Common myeloid progenitor, CD34-positive (primary cell): ENCODE measurements around the gene SELL.
A peak's percentile ranks its signal among the peaks of the same experiment; 100 is the strongest.

Source experiments
- CTCF ChIA-PET: fragments of 350-600 bp; sonication (Branson Sonifier 250); formaldehyde crosslinking; loops from one replicate; lab custom pipeline; 2021; ENCODE audit warnings: antibody characterized with exemption; lab: Charles Lee
- POLR2A ChIA-PET: fragments of 350-600 bp; sonication (Branson Sonifier 250); formaldehyde crosslinking; loops from one replicate; lab custom pipeline; 2021; ENCODE audit warnings: antibody characterized with exemption; lab: Charles Lee
- DNase-seq, 3 donors: peaks; one replicate each; pipeline versions ENCODE4 v3.0.0 to v3.0.0-alpha.2; 2013
- H3K27ac ChIP-seq, 2 experiments: 1 replicate in 1 of 2; 2 replicates in 1 of 2; pipeline ENCODE4 v1.7.0; 2013; ENCODE audit warnings: inconsistent platforms in 2 of 2, low read length in 2 of 2, mild to moderate bottlenecking in 2 of 2, low read depth in 1 of 2, moderate library complexity in 1 of 2; ENCODE audit not compliant: severe bottlenecking in 2 of 2, insufficient read depth in 1 of 2, poor library complexity in 1 of 2
- H3K27me3 ChIP-seq, 5 experiments: replicated peaks in 2 of 5; 1 replicate in 3 of 5; 2 replicates in 2 of 5; pipeline versions ENCODE4 v1.6.1 to v1.7.0; 2013; ENCODE audit warnings: low read length in 4 of 5, mild to moderate bottlenecking in 2 of 5, moderate library complexity in 2 of 5, inconsistent platforms in 1 of 5; ENCODE audit not compliant: insufficient read depth in 5 of 5, control insufficient read depth in 4 of 5
- H3K36me3 ChIP-seq, 4 experiments: 1 replicate in 2 of 4; 2 replicates in 2 of 4; pipeline versions ENCODE4 v1.6.1 to v1.7.0; 2013; ENCODE audit warnings: low read length in 3 of 4, control low read depth in 1 of 4, mild to moderate bottlenecking in 1 of 4; ENCODE audit not compliant: control insufficient read depth in 4 of 4, insufficient read depth in 4 of 4
- H3K4me1 ChIP-seq, 4 experiments: 1 replicate in 3 of 4; 2 replicates in 1 of 4; pipeline versions ENCODE4 v1.6.1 to v1.7.1; 2013; ENCODE audit warnings: low read length in 3 of 4, mild to moderate bottlenecking in 3 of 4, control low read depth in 1 of 4, inconsistent platforms in 1 of 4, moderate library complexity in 1 of 4; ENCODE audit not compliant: control insufficient read depth in 4 of 4, insufficient read depth in 4 of 4; ENCODE audit errors: control extremely low read depth in 1 of 4
- H3K4me3 ChIP-seq, 7 experiments: 1 replicate in 4 of 7; 2 replicates in 3 of 7; pipeline versions ENCODE4 v1.5.1 to v1.7.0; 2013; ENCODE audit warnings: mild to moderate bottlenecking in 7 of 7, low read length in 6 of 7, moderate library complexity in 6 of 7, inconsistent platforms in 2 of 7, low read depth in 2 of 7, control low read depth in 1 of 7; ENCODE audit not compliant: insufficient read depth in 4 of 7, control insufficient read depth in 1 of 7; ENCODE audit errors: extremely low read depth in 1 of 7
- H3K9me3 ChIP-seq, 5 experiments: 1 replicate in 4 of 5; 2 replicates in 1 of 5; pipeline versions ENCODE4 v1.6.1 to v1.7.1; 2013; ENCODE audit warnings: low read length in 4 of 5, mild to moderate bottlenecking in 2 of 5, inconsistent platforms in 1 of 5, low read depth in 1 of 5, moderate library complexity in 1 of 5; ENCODE audit not compliant: control insufficient read depth in 4 of 5, insufficient read depth in 2 of 5; ENCODE audit errors: control extremely low read depth in 1 of 5
- WGBS: methylation state at CpG from one replicate; pipeline ENCODE4 v1.1.5; 2013; ENCODE audit not compliant: insufficient coverage; 5-methylcytosine and 5-hydroxymethylcytosine counted together

SELL gene

DNA sequence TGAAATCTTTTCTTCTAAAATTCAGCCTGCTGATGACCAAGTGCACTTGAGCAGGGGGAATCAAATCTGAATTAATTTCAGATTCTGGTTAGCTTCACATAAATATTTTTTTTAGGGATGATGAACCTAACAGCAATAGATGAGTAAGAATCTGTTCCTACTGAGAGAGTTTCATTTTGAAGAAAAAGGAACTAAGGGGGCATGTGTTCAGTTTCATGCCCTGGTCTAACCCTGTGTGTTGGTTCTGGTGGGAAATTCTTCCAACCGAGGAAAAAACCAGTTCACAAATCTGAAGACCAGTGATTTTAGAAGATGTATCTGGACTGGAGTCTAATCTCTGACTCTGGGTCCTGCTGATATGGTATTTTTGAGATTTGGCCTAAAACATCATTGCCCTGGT lies 13.7 kb downstream of the SELL start:
- Histone ChIP-seq H3K4me3 (no peak overlapping the region), H3K36me3 (peaks cover 8 to 31% (median 22%) of the 10 kb centered on the region in 4 experiments), H3K9me3 (no peaks in the 10 kb centered on the region), H3K27ac (peak overlapping the region; percentile 36 to 77), H3K4me1 (peaks cover 66 to 98% (median 92%) of the 10 kb centered on the region in 4 experiments), H3K27me3 (no peaks in the 10 kb centered on the region)
- POLR2A ChIA-PET, result no interaction called here
- peak in 2 of 3 donors; percentile 38 to 60 for DNase-seq
- CTCF ChIA-PET, result interaction anchor here (1.0 to 9.8 kb wide), 5 partner anchors 10 to 96 kb away, joined by 3 to 65 read pairs (median 12); no protein-coding TSS in a partner anchor
- WGBS, result 0% methylated on average over 1 of the region's 1 CpG

DNA sequence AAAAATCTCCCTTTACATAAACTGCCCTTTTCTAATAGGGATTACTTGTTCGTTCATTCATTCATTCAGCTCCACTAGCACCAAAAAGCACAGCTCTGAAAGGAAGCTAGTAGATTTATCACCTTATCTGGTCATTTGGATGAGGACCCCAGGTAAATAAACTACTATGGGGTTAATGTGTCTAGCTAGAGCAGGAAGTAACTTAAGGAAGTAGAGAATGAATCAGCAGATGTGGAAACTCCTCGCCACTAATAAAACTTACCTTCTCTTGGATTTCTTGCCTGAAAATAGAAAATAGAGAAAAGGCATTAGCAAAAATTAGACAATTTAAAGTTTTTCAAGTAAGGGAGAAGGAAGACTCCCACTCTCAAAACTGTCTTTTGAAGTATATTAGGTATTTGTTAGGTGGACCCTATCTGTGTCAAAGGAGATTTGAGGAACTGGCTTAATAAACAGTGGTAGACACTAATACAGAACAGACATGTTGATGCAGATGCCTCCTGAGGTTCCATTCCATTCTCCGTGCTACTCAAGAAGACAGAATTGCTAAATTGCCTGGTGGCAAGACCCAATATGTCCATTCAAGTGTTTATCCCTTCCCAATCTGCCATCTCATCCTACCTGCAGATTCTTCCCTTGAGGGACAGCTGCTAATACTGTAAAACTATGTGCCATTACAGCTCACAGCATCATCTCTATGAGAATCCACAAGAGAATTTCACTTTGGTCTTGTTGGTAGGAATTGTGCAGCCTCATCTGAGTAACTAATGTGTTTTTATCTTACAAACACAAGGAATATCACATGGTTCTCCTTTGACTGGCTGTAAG lies 14.9 kb downstream of the SELL start:
- peak overlapping the region; percentile 5 to 77 for H3K27ac ChIP-seq
- peak in 1 of 3 donors; percentile 67 for DNase-seq
- no peaks in the 10 kb centered on the region for H3K9me3 ChIP-seq
- ChIA-PET CTCF (interaction anchor here (1.0 to 9.8 kb wide), 7 partner anchors 11 to 104 kb away, joined by 3 to 65 read pairs (median 5); no protein-coding TSS in a partner anchor), POLR2A (no interaction called here)
- H3K4me3 ChIP-seq, result peak overlapping the region in 4 of 7 experiments; percentile 15 to 37 (median 25)
- no peaks in the 10 kb centered on the region for H3K27me3 ChIP-seq
- peaks cover 8 to 23% (median 16%) of the 10 kb centered on the region in 4 experiments for H3K36me3 ChIP-seq
- H3K4me1 ChIP-seq, result peaks cover 62 to 98% (median 90%) of the 10 kb centered on the region in 4 experiments
- 78% methylated on average over 1 of the region's 3 CpGs for WGBS

DNA sequence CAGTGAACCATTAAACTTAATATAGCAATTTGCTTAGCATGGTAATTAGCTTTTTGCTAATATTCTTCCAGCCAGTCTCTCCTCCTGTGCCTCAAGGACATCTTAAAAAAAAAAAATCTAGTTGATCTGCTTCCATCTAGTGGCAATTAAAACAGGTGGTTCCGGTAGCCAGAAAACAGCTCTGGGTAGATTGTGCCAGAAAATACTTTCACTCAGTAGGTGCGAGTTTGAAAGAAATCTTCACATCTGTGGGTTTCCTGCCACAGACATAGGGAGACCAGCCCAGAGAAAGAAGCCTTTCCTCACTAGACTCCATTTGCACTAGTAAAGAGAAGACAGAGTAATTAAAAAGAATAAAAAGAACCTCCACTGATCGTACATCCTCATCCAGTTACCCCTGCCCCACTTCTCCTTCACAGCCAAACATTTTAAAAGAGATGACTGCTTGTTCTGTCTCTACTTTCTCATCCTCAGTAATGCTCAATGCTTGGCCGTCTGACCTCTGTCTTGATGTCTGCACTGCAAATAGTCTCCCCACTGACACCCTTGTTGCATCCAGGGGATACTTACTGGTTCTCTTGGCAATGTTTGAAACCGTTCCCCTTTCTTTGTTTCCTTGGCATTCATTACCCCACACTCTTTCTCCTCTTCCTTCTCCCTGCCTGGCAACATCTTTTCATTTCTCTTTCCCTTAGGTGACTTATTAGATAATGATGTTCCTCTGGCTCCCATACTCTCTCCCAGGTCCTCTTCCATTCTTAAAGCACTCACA lies 16.9 kb downstream of the SELL start:
- ChIA-PET CTCF (interaction anchor here (0.6 to 9.8 kb wide), 11 partner anchors 13 to 213 kb away, joined by 3 to 65 read pairs (median 5); partner anchors contain the start of gene F5), POLR2A (no interaction called here)
- WGBS, result 3% methylated on average over 4 of the region's 5 CpGs
- DNase-seq, result peak; percentile 69 to 94 (median 90)
- peaks cover 52 to 97% (median 82%) of the 10 kb centered on the region in 4 experiments for H3K4me1 ChIP-seq
- H3K27ac ChIP-seq, result peak overlapping the region; percentile 52 to 77
- no peaks in the 10 kb centered on the region for H3K27me3 ChIP-seq
- H3K4me3 ChIP-seq, result peak overlapping the region in 2 of 7 experiments; percentile 28 to 43
- peaks cover 2 to 24% (median 9%) of the 10 kb centered on the region in 4 experiments for H3K36me3 ChIP-seq
- H3K9me3 ChIP-seq, result no peaks in the 10 kb centered on the region

DNA sequence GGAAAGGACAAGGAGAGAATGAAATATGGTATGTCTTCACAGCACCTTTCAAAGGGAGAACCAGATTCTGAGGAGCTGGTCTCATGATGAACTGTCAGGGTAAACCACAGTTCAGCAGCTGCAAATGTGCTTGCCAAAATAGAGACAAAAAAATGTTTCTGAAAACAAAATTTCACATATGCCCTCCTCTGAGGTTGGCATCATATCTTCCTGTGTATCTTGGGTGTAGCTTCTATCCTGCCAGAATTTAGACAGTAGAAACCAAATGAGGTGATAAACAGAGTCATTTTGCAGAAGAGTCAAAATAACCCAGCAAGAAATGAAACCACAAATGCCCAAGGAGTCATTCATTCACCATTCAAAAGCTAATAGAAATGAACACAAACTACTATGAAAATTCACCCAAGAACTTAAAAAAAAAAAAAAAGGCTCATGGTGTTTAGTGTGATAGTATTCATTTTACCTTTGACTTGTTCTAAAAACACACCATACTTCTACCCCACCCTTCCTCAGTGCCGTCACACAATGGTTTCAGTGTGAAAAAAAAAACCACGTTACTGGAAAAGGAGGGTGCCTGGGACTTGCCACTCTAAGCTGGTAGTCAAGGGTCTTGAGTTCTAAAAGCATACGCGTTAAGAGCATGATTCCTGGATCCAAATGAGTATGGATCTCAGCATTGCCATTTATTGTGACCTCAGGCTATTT lies 18.5 kb downstream of the SELL start:
- Histone ChIP-seq H3K4me1 (peaks cover 54 to 90% (median 70%) of the 10 kb centered on the region in 4 experiments), H3K9me3 (no peaks in the 10 kb centered on the region), H3K36me3 (peaks cover 2 to 24% (median 9%) of the 10 kb centered on the region in 4 experiments), H3K4me3 (peak overlapping the region in 2 of 7 experiments; percentile 23 to 31), H3K27ac (peak overlapping the region; percentile 13 to 77), H3K27me3 (no peaks in the 10 kb centered on the region)
- DNase-seq, result peak in 2 of 3 donors; percentile 69 to 84
- ChIA-PET CTCF (interaction anchor here (0.6 to 9.8 kb wide), 14 partner anchors 9 to 140 kb away, joined by 3 to 65 read pairs (median 4); partner anchors contain the start of genes F5 and SELP), POLR2A (no interaction called here)
- 76% methylated on average over 3 of the region's 4 CpGs for WGBS

DNA sequence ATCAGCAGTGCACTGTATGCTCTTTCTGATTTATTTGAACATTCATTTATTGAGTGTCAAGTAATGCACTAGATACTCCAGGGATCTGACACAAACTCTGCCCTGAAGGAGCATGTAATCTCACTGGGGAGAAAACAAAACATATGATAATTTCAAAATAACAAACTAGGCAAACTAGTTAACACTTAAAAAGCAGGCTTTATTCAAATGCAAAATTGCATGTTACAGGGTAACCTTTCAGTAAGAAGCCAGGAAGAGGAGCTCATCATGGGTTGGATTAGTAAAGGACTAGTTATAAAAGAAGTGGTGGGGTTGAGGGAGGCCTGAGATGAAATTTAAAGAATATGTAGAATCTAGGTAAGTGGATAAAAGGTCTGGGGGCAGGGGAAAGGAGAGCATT lies 20.9 kb downstream of the SELL start:
- H3K27ac ChIP-seq, result no peak overlapping the region
- H3K9me3 ChIP-seq, result no peaks in the 10 kb centered on the region
- H3K4me1 ChIP-seq, result peaks cover 32 to 68% (median 46%) of the 10 kb centered on the region in 4 experiments
- no peaks in the 10 kb centered on the region for H3K27me3 ChIP-seq
- POLR2A ChIA-PET, result no interaction called here
- no peak for DNase-seq
- CTCF ChIA-PET, result interaction anchor here (1.4 to 9.8 kb wide), 6 partner anchors 11 to 89 kb away, joined by 6 to 65 read pairs (median 8); no protein-coding TSS in a partner anchor
- no peak overlapping the region for H3K4me3 ChIP-seq
- H3K36me3 ChIP-seq, result peaks cover 2 to 20% (median 9%) of the 10 kb centered on the region in 4 experiments

DNA sequence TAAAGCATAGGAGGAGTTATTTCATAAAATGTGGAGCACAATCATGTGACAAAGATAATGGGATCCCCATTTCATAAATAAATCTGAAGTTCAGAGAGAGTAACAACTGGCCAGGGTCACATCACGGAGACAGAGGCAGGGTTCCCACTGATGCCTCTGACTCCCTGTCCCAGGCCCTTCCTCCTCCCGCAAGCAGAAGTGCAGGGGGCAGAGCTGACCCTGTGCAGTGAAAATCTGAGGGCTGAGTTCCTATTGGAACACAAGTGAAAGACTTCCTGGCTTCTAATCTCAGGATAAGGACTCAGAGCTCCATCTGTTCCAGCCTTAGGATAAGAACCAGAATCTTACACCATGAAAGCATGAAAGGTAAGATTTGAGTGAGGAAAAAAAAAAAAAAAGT lies 22.0 kb downstream of the SELL start:
- H3K36me3 ChIP-seq, result peaks cover 2 to 18% (median 7%) of the 10 kb centered on the region in 4 experiments
- peaks cover 21 to 57% (median 35%) of the 10 kb centered on the region in 4 experiments for H3K4me1 ChIP-seq
- 92% methylated on average over 2 of the region's 2 CpGs for WGBS
- H3K27ac ChIP-seq, result no peak overlapping the region
- ChIA-PET CTCF (interaction anchor here (1.4 to 9.8 kb wide), 6 partner anchors 10 to 87 kb away, joined by 5 to 65 read pairs (median 8); no protein-coding TSS in a partner anchor), POLR2A (interaction anchor here (1.0 kb wide), 1 partner anchor 14 kb away, joined by 3 read pairs; no protein-coding TSS in a partner anchor)
- no peaks in the 10 kb centered on the region for H3K27me3 ChIP-seq
- no peak overlapping the region for H3K4me3 ChIP-seq
- H3K9me3 ChIP-seq, result no peaks in the 10 kb centered on the region
- no peak for DNase-seq
